GM18511 (cell line): Measurements from ENCODE around the gene GMPS.
A peak's percentile ranks its signal among the peaks of the same experiment; 100 is the strongest.
"Not testable (repeated sequence)": the region's sequence is repeated elsewhere in the genome, so short reads cannot be mapped to it uniquely, and the experiment has no call there.

ENCODE experiments used
- ATAC-seq: cut with Tn5 transposase; IDR thresholded peaks from one replicate; pipeline ENCODE4 v1.9.1; 2021; ENCODE audit warnings: mild to moderate bottlenecking, moderate library complexity; ENCODE audit not compliant: unreplicated experiment

Gene GMPS

DNA sequence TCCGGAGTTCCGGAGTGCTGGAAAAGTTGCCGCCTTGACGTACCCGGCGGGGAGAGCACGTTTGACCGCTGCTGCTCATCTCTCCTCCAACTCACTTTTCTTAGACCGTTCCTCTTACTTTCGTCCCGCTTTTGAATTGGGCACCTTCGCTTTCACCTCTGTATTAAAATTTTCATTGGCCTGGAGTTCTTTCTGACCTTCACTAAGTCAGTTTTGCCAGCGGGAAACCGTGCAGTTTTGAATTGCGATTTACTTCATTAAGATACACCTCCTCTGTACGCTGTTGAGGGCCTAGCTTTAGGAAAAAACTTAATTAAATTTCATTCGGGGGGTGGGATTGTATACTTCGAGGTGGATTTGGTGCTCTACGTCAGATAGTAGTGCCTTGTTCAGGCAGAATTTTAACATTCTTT is 1.3 kb downstream of the GMPS start:
- peak; percentile 5 for ATAC-seq

DNA sequence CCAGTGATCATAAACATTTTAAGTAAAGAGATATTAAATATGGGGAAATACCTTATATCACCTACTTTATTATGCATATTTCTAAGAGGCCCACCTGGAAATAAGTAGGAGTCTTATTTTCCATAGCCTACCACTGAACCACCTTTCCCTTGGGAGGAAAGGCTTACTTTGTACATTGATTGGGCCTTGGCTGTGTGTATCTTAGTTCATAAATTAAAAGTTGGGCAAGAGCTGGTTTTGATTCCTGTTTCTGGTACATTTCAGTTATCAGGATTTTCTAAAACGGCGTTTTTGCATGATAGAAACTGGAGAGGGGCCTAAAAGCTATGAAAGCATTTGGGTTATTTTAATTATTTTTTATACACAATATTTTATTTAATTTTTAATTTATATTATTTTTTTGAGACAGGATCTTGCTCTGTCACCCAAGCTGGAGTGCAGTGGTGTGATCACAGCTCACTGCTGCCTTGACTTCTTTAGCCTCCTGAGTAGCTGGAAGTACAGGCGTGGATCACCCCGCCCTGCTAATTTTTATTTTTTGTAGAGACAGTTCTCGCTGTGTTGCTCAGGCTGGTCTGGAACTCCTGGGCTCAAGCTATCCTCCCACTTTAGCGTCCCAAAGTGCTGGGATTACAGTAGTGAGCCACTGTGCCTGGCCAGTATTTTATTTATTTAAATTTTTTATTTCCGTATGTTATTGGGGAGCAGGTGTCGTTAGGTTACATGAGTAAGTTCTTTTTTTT is 2.6 kb downstream of the GMPS start:
- ATAC-seq, result no peak

DNA sequence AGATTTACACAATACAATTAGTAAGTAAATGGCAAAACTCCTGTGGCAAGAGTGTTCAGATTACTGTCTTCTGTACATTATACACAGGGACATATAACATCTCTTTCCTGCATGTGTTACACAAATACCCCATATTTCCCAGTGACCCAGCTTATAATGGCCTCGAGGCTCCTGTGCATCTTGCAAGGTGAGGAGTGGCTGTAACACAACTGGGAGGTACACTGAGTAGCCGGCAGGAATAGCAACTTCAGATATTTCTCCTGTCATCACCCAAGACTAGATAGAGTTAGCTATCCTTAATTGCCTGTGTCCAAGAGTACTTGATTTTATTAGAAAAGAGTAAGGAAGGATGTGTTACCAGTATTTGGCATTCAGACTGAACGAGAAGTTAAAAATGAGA is 5.6 kb downstream of the GMPS start:
- no peak for ATAC-seq

DNA sequence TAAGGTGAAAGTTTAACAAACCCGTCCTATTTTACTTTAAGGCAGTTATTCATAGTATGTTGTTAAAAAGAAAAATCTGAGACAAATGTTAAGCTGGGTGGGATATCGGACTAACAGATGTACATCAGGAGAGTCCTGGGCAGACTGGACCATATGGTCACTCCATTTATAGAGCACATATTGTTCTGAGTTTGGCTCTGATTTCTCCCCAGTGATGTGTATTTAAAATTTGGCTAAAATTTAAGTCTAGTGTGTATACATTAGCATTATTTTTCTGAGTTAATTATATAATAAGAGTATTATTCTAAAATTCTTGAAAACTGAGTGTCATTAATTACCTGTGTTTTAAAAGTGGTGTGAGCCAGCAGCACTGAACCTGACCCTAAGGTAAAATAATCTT is 6.1 kb downstream of the GMPS start:
- no peak for ATAC-seq

DNA sequence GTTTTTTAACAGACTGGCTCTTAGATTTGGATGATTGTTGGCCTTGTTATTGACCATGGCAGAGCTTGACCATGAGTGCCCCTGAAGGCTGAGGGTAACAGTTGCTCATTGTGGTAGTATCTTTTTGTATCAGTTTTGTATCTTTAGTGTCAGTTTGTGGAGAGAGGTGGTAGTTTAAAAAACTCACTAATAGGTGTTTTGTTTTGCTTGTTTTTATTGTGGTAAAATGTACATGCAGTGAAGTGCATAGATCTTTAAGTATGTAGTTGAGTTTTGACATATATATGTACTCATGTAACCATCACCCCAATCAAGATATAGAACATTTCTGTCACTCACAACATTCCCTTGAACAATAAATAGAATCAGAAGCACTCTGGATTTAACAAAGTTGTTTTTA is 9.8 kb downstream of the GMPS start:
- ATAC-seq, result no peak

DNA sequence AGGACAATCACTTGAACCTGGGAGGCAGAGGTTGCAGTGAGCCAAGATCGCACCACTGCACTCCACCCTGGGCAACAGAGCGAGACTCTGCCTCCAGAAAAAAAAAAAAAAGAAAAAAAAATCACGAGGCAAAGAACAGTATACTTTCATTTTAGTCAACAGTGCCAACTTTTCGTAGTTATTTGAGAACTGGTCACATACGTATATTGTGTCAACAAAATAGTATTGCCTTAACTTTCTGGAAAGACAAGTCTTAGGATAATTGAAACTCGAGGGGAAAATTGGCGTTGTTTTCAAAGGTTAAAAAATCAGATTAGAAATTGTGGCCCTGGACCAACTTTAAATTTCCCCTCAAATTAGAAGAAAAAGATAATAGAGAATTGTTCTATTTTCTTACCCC is 13.8 kb downstream of the GMPS start:
- no peak for ATAC-seq

DNA sequence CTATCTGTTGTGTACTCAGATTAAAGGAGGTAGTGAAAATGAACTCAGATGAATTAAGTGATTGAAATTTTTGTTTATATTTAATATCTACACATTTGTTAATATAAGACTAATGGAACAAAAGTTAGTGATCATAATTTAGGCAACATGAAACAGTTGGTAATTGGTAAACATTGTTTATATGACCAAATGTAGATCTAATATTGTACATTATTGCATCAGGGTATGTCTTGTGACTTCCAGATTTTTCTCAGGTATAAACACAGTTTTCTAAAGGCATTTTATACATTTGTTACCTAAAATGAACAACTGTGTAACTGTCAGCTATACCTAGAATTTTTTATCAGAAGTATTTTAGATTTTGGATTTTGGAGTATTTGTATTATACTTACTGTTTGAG is 14.8 kb downstream of the GMPS start:
- no peak for ATAC-seq

DNA sequence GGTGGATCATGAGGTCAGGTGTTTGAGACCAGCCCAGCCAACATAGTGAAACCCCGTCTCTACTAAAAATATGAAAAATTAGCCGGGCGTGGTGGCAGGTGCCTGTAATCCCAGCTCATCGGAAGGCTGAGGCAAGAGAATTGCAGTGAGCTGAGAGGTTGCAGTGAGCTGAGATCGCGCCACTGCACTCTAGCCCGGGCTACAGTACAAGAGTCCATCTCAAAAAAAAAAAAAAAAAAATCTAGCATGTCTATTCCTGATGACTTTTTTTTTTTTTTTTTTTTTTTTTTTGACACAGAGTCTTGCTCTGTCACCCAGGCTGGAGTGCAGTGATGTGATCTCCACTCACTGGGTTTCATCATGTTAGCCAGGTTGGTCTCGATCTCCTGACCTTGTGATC is 15.9 kb downstream of the GMPS start:
- not testable (repeated sequence) for ATAC-seq

DNA sequence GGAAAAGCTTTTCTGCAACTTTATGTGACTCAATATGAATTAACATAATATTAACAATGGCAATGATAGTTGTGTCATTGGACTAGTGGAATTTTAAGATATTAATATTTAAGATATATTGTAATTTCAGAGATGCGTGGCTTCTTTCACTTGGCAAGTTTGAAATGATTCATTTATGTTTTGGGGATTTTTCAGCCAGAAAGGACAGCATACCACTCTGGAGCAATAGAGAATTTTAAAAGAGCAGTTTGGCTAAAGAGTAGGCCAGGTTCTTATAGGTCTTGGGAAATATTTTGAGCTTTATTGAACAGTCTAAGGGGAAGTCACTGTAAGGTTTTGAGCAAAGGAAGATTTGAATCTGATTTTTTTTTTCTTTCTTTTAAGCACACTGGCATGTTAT is 16.5 kb downstream of the GMPS start:
- no peak for ATAC-seq

DNA sequence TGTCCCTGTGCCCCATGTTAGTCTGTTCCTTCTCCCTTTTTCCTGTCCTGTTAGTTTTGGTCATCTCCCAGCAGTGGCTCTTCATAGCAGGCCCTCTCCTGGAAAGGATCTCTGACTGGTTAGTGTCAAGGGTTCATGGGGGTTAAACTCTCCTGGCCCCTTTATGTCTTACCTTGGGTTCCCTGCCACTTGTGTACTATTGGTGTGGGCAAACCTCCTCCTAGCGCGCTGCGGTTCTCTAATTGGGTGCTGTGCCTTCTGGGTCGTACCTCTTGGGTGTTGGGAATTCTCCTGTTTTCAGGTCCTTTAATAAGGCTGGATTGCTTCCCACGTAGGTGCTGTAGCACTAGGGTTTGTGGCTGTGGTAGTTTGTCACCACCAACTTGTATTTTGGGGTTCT is 18.8 kb downstream of the GMPS start:
- no peak for ATAC-seq

DNA sequence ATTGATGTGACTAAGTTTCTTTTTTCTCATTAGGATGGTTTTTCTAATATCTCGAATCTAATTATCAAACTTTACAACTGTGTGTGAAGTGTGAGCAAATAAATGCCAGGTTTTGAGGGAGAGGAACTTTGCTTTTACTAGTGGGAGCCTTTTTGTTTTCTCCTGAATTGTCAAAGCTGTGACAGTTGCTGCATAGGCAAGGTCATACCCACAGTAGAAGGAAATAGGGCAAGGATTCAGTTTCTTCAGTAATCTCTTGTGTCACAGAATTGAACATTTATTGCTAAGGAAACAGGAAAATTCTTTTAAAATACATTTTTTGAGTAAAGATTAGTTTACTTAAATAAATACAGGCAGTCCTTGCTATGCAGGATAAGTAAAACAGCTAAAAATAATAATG is 19.5 kb downstream of the GMPS start:
- ATAC-seq, result no peak

DNA sequence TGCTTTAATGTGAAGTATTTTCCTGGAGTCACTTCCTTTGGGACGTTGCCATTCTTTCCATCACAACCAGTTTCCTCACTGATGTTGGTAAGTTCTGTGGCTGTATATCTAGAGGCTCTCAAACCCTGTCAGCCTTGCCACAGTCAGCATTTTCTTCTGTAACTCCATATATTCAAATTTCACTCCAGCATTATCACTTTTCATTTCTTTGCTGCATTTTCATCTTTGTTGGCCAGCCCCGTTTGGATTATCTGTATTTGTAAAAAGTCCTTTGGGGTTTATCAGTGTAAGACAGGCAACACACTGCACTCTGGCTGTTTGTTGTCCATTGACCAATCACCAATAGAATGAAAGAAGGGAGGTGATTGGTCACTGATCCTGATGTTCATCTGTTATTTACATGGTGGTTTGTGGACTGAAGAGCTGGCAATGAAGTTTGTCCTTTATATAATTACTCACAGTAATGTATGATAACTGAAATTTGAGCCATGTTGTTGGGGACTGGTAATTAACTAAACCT is 20.3 kb downstream of the GMPS start:
- ATAC-seq, result peak; percentile 59

DNA sequence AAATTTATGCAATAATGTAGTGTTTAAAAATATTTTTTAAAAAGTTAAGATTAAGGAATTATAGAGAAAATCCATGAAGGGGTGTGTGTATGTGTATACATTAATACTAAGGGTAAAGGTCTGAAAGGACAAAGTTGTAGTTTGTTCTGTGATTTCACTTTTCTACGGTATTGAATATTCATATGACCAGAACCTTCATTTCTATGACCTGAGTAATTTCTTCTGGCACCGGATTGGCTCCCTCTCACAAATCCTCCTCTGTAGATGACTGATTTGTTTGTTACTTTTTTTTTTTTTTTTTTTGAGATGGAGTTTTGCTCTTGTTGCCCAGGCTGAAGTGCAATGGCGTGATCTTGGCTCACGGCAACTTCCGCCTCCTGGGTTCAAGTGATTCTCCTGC is 20.9 kb downstream of the GMPS start:
- no peak for ATAC-seq

DNA sequence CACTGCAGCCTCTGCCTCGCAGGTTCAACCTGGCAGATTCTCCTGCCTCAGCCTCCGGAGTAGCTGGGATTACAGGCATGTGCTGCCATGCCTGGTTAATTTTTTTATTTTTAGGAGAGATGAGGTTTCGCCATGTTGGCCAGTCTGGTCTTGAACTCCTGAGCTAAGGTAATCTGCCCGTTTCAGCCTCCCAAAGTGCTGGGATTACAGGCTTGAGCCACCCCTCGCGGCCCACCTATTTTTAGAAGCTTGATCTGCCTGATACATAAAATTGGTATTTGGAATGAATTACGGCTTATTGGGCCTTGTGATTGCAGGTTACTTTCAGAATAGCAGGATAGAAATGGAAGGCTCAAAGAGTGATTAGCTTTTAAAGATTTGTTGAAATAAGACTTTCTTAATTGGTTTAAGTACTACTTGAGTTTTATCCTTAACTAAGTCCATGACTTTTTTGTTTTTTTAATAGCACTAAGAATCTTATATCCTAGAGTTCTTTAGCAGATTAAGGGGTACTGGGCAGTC is 25.0 kb downstream of the GMPS start:
- no peak for ATAC-seq

DNA sequence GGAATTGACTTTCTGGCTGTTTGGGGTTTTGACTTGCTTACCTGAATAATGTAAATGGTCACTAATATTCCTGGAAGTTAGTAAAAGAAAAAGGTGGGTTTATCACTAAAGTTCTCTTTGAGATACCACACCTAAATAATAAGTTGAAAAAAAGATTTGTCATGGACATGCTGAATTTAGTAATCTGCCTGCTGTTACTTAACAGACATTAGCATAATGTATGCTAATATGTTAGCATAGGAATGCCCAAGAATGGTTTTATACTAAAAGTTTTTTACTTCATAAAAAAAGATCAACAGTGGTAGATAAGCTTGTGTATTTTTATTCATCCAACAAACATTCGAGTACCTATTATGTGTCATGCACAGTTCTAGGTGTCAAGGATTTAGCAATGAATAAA is 36.5 kb downstream of the GMPS start:
- no peak for ATAC-seq

DNA sequence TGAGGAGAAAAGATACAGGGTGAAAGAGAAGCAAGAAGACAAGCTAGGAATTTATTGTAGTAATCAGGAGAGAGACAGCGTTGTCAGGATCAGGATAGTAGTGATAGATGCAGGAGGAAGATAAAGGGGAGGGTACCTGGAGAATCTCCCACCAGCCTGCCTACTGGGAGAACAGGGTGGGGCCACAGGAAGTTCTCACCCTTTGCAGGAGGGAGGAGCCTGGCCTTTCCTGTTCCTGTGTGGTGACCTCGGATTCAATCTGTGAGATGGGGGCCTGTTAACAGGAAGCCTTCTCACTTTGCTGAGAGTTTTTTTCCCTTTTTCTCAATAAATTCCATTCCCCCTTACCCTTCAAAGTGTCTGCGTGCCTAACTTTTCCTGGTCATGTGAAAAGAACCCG is 37.6 kb downstream of the GMPS start:
- no peak for ATAC-seq

DNA sequence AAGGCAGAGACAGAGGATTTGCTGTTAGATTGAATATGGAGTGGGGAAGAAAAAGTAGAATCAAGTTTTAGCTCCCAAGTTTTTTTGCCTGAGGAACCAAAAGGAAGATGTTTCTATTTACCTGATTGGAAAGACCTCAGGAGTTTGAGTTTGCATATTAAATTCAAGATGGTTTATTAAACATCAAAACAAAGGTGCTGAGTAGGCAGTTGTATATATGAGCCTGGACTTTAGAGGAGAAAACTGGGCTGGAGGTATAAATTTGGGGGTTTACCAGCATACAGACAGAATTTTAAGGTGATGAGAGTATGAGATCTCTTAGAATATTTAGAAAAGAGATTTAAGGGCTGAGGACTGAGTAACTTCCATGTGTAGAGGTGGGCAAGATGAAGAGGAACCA is 38.2 kb downstream of the GMPS start:
- no peak for ATAC-seq

DNA sequence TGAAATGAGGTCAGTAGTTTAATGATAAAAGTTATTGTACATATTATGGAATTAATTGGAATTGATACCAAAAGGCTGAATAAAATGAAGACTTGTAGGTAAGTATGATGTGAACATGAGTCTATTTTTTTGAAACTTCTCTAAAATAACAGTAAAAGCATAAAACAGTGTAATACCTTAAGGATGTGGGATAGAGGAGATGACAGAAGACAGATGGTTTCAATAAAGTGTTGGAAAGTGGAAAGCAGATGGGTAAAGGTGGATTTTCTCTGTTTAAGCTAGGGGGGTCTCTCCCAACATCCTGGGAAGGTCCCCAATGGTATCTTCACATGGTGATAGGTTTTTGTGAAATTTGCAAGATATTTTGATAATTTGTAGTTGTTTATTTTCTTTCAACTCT is 41.6 kb downstream of the GMPS start:
- no peak for ATAC-seq

DNA sequence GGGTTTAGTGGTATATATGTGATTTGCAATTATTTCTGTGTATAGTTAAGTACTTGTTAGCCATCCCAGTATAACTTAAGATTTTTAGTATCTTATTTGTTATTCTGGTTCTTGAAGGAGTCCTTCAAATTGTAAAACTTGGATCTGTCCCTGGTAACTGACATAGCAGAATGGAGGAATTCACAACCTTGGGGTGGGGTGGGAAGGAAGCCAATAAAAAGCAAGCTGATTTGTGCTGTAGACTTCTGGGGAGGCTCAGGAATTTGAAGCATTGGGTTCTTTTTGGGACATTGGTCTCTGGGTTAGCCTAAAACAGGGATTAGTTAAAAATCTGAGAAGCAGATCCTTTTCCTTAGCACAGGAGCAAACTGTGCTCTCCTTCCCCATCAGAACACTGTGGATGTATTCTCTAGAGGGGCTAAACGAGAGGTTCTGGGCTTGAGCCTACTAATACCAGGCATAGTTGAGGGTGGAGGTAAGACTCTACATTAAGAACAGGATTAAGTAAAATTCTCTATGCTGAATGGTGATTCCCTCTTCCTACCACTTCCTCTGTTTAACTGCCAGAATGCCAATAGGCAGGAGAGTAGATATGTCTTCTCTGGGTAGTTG is 42.2 kb downstream of the GMPS start:
- no peak for ATAC-seq

DNA sequence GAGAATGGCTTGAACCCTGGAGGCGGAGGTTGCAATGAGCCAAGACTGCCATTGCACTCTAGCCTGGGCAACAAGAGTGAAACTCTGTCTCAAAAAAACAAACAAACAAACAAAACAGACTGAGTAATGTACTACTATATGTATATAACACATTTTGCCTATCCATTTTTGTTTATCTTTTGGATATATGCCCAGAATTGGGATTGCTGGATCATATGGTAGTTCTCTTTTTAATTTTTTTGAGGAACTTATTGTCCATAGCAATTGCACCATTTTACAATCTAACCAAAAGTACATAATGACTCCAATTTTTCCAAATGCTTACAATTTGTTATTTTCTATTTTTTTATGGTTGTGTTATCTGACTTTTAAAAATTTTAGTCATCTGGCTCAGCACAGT is 47.3 kb downstream of the GMPS start:
- no peak for ATAC-seq

DNA sequence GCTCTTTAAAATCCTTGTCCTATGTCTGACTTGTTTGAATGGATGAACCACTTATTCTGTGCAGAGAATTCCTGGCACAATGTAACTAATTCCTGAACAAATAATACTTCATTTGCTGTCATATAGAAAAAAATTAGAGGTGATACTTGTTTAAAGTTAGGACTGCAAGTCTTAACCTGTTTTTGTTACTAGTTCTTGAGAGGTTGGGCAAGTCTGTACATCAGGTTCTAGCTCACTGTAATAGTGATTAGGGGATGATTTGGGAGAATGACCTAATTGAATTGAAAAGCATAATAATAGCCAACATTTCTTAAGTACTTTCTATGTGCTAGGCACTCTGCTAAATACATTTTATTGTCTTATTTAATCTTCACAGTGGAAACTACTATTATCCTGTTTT is 49.3 kb downstream of the GMPS start:
- ATAC-seq, result no peak

DNA sequence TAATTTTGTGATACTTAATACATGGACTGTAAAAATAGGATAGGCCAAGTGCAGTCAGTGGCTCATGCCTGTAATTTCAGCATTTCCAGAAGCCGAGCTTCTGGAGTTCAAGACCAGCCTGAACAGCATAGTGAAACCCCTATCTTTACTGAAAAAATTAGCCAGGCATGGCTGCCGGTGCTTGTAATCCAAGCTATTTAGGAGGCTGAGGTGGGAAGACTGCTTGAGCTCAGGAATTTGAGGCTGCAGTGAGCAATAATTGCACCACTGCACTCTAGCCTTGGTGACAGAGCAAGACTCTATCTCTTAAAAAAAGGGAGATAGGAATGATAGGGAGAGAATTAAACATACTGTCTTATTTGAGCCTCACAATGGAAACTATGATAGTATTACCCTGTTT is 51.0 kb downstream of the GMPS start:
- no peak for ATAC-seq

DNA sequence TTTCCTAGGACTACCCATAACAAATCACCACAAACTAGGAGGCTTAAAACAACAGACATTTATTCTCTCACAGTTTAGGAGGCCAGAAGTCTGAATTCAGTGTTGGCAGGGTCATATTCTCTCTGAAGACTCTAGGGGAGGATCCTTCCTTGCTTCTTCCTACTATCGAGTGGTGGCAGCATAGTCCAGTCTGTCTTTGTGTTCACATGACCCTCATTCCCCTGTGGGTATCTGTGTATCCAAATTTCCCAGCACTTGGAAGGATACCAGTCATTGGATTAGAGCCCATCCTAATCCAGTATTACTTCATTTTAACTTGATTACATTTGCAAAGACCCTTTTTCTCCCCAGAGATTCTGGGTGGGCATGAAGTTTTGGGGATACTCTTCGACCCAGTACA is 63.8 kb downstream of the GMPS start:
- ATAC-seq, result no peak
